ENCODE data around the gene GPR26.

Gene GPR26

DNA sequence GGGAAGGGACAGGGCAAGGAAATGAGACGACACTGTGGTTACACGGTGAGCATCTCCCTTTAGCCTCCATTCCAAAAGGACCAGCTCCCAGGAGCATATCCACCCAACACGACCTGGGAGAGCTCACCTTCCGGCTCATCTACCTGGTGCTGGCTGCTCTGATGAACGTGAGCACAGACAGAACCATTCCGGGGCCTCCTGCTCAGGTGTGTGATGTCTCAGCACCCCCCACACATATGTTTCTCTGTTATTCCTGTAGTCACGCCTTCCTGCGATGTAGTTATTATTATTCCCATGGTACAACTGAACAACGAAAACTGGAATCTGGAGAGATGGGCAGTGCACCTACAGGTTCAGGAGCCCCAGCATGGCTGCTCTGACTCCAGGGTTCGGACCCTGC, 20.5 kb upstream of the GPR26 start:
- no peak for DNase-seq (ENCODE audit: low spot score)

DNA sequence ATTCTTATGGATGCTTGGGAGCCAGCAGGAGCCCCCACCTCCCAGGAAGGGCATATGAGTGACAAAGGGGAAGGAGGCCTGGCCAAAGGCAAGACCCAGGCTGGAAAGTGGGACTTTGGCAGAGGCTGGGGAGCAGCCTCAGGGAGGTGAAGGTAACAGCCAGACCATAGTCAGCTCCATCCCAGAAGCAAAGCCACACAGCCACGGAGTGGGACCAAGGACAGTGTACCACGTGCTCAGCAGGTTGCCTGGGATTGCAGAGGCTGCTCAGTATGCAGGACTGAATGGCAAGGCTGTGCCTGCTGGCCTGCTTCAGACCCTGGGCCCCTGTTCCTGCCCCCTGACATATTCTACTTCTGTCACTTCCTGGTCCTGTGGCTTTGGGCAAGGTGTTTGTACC, 17.6 kb upstream of the GPR26 start:
- no peak for DNase-seq (ENCODE audit: low spot score)

DNA sequence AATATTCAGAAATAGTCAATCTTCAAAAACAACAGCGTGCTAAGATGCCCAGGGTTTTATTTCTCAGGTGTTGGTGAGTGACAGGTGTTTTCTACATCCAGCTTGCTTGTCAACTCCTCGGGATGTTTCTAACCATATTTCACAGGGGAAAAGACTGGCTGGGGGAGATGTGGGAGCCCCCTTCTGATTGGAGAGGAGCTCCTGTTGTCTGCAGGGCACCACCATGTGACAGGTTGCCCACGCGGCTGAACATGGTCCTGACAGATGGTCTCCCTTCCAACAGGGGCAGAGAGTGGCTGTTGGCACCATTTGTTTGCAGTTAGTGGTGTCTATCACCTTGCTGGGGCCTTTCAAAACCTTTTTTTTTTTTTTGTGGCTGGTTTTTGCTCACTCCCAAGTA, 16.5 kb upstream of the GPR26 start:
- DNase-seq (ENCODE audit: low spot score) = no peak

DNA sequence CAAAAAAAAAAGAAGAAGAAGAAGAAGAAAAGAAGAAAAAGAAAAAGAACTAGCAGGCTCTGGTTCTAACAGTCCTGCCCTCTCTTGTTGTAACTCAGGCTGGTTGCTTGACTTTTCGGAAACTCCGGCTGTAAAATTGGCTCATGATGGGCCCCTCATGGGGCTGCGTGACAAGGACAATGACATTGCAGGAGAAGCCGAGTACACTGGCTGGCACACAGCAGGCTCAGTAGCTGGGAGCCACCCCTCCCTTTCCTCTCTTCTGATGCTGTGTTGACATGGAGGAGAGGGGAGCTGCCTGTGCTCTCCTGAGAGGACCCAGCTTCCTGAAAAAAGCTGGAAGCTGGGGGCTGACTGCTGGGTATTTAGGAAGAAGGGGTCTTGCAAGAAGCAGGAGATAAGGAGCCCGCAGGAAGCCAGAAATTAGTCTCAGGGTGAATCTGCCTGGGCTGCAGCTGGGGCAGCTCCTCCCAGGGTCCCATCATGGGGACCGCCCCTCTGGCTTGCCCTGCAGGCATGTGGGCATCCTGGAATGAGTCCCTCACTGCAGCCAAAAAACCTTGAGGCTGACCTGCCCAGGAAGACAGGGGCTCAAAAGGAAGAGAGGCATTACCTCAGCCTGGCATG, 14.6 kb upstream of the GPR26 start:
- no peak for DNase-seq (ENCODE audit: low spot score)

DNA sequence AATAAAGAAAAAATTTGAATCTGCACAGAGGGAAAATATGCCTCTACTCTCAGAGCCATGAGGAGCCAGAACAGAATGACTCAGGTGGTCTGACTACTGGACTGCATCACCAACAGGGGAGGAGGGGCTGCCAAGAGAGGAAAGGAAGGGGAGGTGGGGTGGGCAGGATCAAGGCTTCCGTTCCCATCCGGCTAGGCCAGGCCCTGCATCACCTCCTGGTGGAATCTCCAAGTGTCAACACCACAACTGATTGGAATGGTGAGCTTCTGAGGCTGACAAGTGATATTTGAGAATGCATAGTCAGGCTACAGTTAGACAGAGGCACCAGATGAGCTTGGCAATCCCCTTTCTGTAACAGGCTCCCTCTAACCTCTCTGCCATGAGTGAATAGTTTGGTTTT, 10.4 kb upstream of the GPR26 start:
- peak; percentile 68 for DNase-seq (ENCODE audit: low spot score)

DNA sequence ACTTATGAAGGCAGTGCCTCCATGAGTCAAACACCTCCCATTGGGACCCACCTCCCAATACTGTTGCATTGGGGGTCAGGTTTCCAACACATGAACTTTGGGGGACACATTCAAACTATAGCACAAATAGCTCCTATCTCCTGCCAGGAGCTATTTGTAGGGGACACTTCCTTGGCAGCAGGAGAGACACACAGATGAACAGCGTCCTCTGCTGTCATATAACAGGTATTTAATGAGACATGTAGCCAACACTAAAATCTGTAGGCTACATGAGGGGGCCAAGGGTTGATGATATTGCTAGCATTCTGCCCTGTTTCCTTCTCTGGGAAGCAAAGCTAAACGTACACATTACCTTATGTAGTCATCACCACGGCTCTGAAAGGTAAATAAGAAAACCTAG, 2.6 kb upstream of the GPR26 start:
- no peak for DNase-seq (ENCODE audit: low spot score)

DNA sequence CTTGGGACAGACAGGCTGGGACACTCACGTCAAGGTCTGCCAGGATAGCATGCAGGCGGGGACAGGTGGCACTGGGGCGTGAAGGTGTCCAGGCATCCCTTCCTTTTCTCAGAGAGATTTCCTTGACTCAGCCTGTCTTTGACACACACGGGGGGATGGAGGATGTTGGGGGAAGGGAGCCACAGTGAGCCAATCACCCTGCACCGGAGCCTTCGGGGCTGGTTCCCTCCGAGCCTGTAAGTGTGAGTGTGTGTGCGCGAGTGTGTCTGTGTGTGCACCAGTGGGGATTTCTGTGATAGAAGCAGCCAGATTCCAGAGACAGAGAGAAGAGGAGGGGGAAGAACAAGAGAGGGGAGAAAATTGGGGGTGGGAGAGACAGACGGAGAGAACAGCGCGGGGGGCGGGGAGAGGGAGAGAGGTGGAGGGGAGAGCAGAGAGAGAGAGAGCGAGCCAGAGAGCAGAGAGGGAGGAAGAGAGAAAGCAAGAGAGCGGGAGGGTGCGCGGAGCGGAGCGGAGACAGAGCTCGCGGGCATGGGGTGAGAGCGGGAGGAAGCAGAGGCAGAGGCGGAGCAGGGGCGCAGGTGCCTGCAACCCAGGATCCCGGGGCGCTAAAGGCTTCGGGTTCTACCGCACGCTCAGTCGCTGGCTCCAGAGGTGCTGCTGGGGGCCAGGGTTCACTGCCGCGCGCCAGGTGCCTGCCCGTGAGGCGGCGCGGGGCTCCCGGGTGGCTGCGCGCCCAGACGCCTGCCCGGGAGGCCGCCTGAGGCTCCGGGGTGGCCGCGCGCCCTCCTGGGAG, 466 bp upstream of the GPR26 start:
- DNase-seq (ENCODE audit: low spot score) = no peak

DNA sequence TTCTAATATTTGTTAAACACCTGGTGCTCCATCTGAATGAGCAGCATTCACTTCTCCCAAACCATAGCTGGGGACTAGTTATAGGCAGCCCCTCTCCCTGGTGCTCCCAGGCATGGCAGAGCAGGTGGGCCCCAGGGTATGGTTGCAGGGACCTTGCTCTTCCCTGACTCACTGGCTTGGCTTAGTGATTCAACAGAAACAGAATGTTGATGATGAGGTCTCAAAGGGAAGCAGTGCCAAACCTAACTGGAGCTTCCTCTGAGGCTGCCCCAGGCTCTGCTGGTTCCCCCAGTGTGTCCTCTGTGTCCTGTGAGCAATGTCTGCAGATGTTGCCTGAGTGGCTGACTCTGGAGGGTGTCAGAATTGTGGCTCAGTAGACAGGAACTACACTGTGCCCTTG, 3.7 kb downstream of the GPR26 start:
- DNase-seq (ENCODE audit: low spot score) = no peak

DNA sequence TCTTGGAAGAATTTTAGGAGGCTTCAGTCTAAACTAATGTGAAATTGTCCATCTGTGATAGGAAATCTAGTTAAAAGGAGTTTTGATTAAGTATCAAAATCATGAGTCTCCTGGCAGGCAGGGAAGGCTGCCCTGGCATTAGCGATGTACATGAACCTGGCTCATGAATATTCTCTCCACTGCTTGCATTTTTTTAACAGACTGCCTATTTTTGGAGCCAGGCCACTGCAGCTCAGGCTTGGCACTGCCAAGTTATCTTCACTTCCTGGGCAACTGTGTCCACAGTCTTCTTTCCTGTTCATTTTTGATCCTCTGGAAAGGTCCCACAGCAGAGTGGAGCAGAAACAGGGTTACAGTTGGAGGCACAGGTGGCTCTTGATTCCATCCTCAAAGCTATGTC, 7.0 kb downstream of the GPR26 start:
- DNase-seq (ENCODE audit: low spot score) = no peak

DNA sequence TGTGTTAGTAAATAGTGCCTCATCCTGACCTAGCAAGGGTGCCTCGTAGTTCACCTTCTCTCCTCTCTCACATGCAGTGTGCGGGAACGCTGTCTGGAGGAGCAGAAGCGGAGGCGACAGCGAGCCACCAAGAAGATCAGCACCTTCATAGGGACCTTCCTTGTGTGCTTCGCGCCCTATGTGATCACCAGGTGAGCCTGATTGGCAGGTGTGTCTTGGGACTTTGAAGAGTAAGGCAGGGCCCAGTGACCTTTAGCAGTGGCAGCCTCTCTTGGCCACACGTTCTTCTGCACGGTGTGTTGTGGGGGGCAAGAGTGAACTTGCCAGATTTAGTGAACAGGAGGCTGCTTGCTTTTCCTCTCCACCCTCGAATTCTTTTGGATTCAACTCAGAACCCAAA, 8.6 kb downstream of the GPR26 start:
- DNase-seq (ENCODE audit: low spot score) = no peak

DNA sequence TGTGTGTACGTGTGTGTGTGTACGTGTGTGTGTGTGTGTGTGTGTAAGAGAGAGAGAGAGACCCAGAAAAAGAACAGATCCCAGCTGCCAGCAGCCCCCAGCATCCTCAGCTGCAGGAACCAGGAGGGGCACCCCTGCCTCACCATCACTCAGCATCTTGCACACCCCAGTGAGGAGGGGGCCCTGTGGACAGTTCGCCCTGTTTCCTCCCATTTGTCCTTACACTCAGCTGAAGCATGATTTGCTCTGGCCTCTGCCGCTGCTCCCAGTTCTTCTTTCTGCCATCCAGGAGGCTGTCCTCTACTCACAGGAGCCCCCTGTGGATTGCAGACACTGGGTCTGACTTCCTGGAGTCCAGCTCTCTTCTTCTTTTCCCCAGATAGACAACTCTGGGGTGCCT, 9.7 kb downstream of the GPR26 start:
- no peak for DNase-seq (ENCODE audit: low spot score)

DNA sequence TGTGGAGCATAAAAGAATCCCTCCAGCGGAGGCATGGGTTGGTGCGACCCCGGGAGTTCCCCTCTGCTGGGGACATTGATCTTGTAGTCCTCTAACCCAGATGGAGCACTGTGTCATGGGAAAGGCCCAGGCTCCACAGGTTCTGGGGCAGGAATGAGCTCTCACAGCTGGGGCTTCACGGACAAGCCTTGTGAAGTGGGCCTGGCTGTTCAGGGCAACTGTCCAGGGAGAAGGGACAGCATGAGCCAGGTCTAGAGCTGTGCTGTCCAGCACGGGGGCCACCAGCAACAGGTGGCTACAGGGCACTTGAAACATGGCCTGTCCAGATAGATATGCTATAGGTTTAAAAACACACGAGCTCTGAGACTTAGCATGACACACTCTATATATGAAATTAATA, 11.4 kb downstream of the GPR26 start:
- DNase-seq (ENCODE audit: low spot score) = no peak

DNA sequence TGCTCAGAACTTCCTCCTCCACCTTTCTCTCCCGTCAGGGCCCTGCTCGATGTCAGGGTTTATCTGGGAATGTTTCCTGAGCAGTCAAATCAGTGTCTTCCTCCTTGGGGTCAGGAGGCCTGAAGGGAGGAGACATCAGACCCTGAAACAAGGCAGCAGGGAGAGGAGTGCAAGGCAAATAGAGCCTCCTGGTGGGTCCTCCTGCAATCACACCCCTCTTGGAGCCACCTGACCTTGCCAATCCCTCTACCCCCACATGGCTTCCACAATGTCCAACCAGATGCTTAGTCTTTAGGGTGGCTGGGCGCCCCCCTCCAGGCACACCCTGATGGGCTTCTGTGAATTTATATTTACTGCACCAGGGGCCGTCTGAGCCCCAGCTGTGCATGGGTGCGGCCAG, 12.2 kb downstream of the GPR26 start:
- no peak for DNase-seq (ENCODE audit: low spot score)

DNA sequence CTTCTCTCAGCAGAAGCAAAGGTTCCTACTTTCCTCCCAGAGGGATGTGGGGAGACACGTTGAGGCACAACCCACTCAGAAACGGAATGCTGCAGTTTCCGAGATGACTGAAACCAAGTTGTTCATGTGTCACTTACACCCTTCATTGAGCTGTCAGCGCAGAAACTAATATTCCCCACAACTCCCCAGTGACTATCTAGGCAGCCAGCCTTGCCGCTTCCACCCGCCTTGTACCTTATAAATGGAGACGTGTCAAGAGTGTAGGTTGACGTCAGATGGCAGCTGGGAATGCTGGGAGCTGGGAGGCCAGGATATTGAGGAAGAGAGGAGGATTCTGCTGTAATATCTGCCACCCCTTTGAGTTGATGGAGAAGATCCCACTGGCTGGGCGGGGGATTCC, 15.1 kb downstream of the GPR26 start:
- DNase-seq (ENCODE audit: low spot score) = no peak

DNA sequence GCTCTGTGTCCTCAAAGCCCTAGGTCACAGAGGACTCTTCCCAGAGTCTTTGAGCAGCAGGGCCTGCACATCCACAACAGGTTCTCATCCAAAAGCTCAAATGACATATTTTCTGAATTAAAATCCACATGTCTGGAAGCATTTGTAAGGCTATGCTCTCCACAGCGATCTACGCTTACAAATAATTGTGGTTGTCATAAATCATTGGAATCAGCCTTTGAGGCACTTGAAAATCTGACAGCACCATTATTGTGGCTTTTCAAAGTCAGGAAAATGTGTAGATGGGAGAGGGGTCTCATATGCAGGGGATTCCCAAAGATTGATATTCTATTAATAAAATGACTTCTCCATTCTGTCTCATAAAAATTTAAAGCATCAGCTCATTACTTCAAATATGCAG, 16.3 kb downstream of the GPR26 start:
- DNase-seq (ENCODE audit: low spot score) = no peak

DNA sequence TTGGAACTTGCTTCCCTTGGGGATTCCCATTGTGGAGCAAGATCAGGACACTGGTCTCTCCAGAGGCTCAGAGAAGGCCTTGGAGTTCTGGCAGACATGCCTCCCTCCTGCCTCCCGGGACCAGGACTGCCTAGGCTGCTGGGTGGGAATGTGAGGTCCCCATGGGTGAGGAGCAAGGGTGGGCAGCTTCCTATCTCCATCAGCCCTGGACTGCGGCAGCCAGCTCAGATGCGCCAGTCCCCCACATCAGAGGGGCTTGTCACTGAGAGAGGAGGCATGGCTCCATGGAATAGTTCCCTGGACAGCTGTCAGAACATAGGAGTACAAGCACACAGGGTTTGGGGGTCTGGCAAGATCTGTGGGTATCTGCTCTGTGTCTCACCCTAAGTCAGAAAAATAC, 17.3 kb downstream of the GPR26 start:
- DNase-seq (ENCODE audit: low spot score) = no peak

DNA sequence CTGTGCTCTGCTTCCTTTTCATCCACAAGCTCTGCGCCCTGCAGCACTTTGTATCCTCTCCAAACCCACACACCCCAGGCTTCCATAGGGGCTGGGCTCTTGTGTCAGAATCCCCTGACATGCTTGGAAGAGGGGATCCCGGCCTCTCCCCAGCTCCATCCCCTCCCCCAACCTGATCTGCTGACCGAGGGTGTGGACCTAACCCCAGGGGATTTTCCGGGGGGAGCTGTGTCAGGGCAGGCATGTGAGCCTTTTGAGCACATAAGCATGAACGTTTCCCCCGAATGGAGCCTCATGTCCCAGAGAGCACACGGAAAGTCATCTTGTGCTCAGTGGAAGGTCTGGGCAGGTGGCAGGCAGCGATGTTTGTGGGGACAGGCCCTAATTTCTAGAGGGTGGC, 17.7 kb downstream of the GPR26 start:
- no peak for DNase-seq (ENCODE audit: low spot score)

DNA sequence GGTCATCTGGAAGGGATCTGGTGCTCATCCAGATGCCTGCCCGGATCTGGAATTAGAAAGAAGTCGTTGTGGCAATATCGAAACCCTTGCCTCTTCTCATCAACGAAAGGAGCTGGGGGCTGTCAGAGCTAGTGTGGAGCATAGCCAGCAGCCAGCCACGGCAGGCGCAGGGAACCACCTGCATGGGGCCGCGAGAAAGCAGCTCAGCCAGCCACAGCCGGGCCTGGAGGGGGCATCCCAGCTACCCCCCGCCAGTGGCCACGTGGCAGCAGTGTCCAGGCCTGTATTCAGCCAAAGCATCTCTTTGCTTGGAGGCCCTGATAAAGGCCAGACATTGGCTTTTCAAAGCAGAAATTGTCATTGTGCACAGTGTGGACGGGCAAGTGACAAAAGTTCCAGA, 19.1 kb downstream of the GPR26 start:
- DNase-seq (ENCODE audit: low spot score) = no peak

DNA sequence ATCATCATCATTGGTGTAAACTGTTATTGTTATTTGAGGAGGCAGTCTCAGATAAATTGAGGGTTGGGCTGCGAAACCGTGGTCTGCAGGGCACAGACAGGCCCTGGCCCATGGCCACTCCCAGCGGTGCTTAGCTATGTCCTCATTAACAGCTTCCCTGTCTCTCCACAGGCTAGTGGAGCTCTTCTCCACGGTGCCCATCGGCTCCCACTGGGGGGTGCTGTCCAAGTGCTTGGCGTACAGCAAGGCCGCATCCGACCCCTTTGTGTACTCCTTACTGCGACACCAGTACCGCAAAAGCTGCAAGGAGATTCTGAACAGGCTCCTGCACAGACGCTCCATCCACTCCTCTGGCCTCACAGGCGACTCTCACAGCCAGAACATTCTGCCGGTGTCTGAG, 21.6 kb downstream of the GPR26 start:
- DNase-seq (ENCODE audit: low spot score) = no peak

DNA sequence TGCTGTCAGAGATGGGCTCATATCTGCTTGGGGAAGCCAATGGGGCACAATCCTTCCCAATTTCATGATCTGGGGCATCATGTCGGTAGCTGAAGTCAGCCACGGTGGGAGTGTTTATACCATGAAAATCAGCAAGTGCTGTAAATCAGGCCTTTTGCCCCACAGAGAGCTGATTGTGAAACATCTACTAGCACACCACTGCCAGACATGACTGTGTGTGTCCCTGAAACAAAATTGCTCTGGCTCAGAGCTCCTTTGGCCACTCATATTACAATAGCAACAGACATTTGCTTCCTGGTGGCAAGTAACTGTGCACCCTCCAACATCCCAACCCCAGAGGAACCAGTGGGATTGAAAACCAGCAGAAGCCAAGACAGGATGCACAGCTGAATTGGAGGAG, 23.7 kb downstream of the GPR26 start:
- DNase-seq (ENCODE audit: low spot score) = no peak

DNA sequence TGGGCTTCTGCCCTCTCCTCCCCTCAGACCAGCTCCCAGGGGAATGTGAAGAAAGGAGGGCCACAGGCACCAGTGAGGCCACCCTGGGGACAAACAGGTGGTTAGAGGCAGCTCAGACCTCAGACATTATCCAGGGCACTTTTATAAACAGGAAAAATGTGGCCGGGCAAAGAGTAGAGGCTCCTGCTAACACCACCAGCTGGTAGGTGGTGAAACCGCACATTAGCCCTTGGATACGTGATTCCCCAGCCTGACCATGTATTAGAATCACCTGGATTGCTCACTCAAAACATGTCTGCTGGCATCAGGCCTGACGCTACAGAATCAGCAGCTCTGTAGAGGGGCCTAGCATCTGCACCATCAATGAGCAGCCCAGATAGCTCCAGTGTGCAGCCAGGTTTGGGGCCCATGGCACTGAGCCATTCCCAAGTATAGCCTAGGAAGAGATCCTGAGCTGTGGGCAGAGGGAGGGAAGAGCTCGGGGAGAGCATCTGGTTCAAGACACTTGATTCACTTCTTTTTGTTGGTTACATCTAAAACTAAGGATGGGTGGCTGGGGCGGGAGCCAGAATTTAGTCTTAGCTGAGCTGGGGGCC, 37.1 kb downstream of the GPR26 start:
- DNase-seq (ENCODE audit: low spot score) = no peak

DNA sequence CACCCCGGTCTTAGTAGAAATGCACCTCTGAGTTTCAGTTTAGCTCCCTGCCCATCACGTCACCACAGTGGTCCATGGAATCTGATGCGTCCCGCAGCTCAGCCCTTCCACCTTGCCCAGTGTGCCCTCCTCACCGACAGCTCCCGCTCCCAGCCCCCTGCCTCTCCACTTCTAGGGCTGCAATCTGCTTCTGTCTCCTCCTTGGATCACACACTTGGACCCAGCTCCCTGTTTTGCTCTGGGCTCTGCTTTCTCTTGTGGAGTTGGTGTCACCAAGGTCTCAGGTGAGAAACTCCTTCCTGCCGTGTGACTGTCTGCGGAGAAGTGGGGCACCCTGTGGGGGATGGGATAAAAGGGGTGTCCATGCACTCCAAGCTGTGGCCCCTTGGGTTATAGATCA, 37.9 kb downstream of the GPR26 start:
- DNase-seq (ENCODE audit: low spot score) = no peak

DNA sequence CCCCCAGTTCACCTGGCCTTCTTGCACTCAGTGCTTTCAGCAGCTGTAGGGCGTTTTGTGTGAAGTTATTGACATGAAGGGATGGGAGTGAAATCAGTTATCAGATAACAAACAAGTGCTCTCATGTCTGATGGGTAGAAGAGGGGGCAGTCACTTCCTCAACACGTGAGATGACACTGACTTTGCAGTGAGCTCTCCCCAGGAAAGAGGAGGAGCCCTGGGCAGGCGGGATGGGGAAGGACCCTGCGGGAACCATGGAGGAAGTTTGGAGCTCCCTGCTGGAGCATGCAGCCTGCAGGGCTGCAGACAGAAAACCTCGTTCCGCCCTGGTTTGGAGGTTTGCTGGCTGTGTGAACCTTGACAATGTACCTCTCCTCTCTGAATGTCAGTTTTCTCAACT, 38.7 kb downstream of the GPR26 start:
- DNase-seq (ENCODE audit: low spot score) = no peak

DNA sequence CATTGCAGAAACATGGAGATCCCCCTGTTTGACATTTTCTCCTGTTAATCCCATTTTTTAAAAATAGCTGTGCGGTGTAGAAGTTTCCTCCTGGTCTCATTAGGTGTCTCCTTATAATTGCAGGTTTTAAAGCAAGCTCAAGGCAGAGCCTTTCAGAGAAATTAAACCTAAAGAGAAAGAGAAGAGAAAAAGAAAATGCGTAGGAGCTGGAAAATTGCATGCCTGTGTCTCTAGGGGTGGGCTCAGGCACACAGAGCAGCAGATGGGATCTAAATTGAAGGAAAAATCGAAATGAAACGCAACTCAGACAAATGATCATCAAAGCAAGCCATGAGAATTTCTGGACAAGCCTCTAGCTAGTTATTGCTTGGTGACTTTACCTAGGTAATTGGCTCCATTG, 40.1 kb downstream of the GPR26 start:
- DNase-seq (ENCODE audit: low spot score) = no peak

All from RKO (cell line).